ENCODE results near the gene GOLGA8B. TPM values are rescaled to one million over a fixed set of nuclear protein-coding genes. Genes with fewer than 3 reads are reported as not detected.

Gene GOLGA8B
- total RNA-seq, 1 experiment from 2014 or later: 42.1 TPM

DNA sequence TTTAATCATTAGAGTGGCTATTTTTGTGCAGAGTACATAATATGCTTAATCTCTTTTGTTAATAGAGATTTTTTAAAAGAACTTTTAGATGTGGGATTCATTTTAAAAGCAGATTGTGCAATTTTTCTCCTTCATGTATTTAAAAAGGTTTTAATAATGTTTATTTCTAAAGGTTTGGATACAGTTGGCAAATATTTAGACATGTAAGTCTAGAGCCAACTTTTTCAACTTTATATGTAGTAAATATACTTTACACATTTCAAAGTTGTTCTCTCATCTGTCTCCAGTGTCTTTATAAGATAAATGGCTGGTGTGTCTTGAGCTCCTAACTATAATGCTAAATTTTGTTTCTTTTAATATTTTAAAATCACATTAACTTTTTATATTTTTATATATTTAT, 22.7 kb upstream of the GOLGA8B start:
- Histone ChIP-seq H4K5ac (ENCODE audit: insufficient read length, low read depth, low read length) (no peak overlapping the region), H4K91ac (ENCODE audit: insufficient read length, low read depth, low read length) (no peak overlapping the region), H2AFZ (ENCODE audit: low read length) (no peak overlapping the region), H4K8ac (replicated peaks; ENCODE audit: insufficient read length, low read depth, low read length) (no peak overlapping the region), H3K27ac (ENCODE audit: insufficient read length, low read depth, low read length) (no peak overlapping the region), H3K4me1 (ENCODE audit: insufficient read depth, low read length) (no peaks in the 10 kb centered on the region), H3K23ac (ENCODE audit: insufficient read length, low read depth, low read length) (no peak overlapping the region), H3K4me2 (ENCODE audit: insufficient read depth, insufficient read length, low read length) (no peak overlapping the region), H3K9me3 (ENCODE audit: control insufficient read depth, low read depth, low read length) (no peaks in the 10 kb centered on the region), H3K9ac (ENCODE audit: extremely low read depth, insufficient read length, low read length) (no peak overlapping the region), H3K4ac (ENCODE audit: low read depth, low read length) (no peak overlapping the region), H3K23me2 (ENCODE audit: insufficient read length, low read depth, low read length, poor library complexity, severe bottlenecking) (no peaks in the 10 kb centered on the region), H2BK5ac (ENCODE audit: insufficient read length, low read length) (no peak overlapping the region), H3K79me1 (ENCODE audit: insufficient read depth, low read depth, low read length, poor library complexity, severe bottlenecking) (no peaks in the 10 kb centered on the region), H3T11ph (ENCODE audit: low read length) (no peak overlapping the region), H3K27me3 (ENCODE audit: insufficient read depth, low read length) (no peaks in the 10 kb centered on the region), H4K20me1 (ENCODE audit: control insufficient read depth, insufficient read depth, insufficient read length) (no peaks in the 10 kb centered on the region), H3K14ac (ENCODE audit: insufficient read depth, low read length) (no peak overlapping the region), H2BK120ac (ENCODE audit: low read depth, low read length, poor library complexity, severe bottlenecking) (no peak overlapping the region), H3K79me2 (ENCODE audit: insufficient read depth, low read length) (no peaks in the 10 kb centered on the region), H3K56ac (ENCODE audit: insufficient read length, low read depth, low read length) (no peak overlapping the region), H2BK15ac (ENCODE audit: low read depth, low read length) (no peak overlapping the region), H2BK20ac (ENCODE audit: low read depth, low read length, poor library complexity, severe bottlenecking) (no peak overlapping the region), H3K18ac (ENCODE audit: insufficient read length, low read depth, low read length) (no peak overlapping the region), H2BK12ac (ENCODE audit: insufficient read length, low read depth, low read length) (no peak overlapping the region), H2AK5ac (ENCODE audit: insufficient read length, low read length) (no peak overlapping the region)
- no peak for DNase-seq
- Mint-ChIP-seq H3K27me3 (ENCODE audit: low read depth) (peaks cover 2% of the 10 kb centered on the region; the same call in 1 of the 2 replicates), H3K4me3 (no peak overlapping the region), H3K4me1 (peaks cover 4% of the 10 kb centered on the region in 2 experiments; a peak in 1 of 4 replicates), H3K27ac (no peak overlapping the region), H3K36me3 (ENCODE audit: insufficient read depth in 1 of 3, low read depth in 3 of 3) (no peaks in the 10 kb centered on the region), H3K9me3 (no peaks in the 10 kb centered on the region)
- TF ChIP-seq, protein P1, sequence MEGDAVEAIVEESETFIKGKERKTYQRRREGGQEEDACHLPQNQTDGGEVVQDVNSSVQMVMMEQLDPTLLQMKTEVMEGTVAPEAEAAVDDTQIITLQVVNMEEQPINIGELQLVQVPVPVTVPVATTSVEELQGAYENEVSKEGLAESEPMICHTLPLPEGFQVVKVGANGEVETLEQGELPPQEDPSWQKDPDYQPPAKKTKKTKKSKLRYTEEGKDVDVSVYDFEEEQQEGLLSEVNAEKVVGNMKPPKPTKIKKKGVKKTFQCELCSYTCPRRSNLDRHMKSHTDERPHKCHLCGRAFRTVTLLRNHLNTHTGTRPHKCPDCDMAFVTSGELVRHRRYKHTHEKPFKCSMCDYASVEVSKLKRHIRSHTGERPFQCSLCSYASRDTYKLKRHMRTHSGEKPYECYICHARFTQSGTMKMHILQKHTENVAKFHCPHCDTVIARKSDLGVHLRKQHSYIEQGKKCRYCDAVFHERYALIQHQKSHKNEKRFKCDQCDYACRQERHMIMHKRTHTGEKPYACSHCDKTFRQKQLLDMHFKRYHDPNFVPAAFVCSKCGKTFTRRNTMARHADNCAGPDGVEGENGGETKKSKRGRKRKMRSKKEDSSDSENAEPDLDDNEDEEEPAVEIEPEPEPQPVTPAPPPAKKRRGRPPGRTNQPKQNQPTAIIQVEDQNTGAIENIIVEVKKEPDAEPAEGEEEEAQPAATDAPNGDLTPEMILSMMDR (conservative IDR thresholded peaks at IDR 0.05): no peak
